Measurements from ENCODE around the gene HEMK1. TPM values are rescaled to one million over a fixed set of nuclear protein-coding genes. Genes with fewer than 3 reads are reported as not detected.

Gene HEMK1
- total and polyA plus RNA-seq, 7 donors: 6.1 to 16.2 (median 10.0) TPM

GRCh38 chr3:50584391-50584790, 15.1 kb downstream of the HEMK1 start:
- ATAC-seq (no peak), DNase-seq (no peak)
- no peak for TF ChIP-seq CTCF (IDR thresholded peaks at IDR 0.05)
- no peak overlapping the region for H3K4me3 ChIP-seq
- no peaks in the 10 kb centered on the region for H3K9me3 ChIP-seq
- peak overlapping the region; percentile 84 for H3K27ac ChIP-seq
- H3K36me3 ChIP-seq (ENCODE audit: insufficient read depth in 1 of 2, low read depth in 1 of 2): peaks cover 0 to 7% of the 10 kb centered on the region in 2 donors
- intact Hi-C loops (cut with DNase I): loop anchor here in 1 of 2 donors (2.0 kb wide), 1 partner anchor 16 kb away; no protein-coding TSS in a partner anchor
- 30 to 46% (median 30%) methylated on average over 2 of the region's 2 CpGs for WGBS, 3 donors
- H3K27me3 ChIP-seq (ENCODE audit: insufficient read depth in 3 of 3, low read length in 2 of 3): no peaks in the 10 kb centered on the region
- H3K4me1 ChIP-seq: peaks cover 84% of the 10 kb centered on the region

DNA sequence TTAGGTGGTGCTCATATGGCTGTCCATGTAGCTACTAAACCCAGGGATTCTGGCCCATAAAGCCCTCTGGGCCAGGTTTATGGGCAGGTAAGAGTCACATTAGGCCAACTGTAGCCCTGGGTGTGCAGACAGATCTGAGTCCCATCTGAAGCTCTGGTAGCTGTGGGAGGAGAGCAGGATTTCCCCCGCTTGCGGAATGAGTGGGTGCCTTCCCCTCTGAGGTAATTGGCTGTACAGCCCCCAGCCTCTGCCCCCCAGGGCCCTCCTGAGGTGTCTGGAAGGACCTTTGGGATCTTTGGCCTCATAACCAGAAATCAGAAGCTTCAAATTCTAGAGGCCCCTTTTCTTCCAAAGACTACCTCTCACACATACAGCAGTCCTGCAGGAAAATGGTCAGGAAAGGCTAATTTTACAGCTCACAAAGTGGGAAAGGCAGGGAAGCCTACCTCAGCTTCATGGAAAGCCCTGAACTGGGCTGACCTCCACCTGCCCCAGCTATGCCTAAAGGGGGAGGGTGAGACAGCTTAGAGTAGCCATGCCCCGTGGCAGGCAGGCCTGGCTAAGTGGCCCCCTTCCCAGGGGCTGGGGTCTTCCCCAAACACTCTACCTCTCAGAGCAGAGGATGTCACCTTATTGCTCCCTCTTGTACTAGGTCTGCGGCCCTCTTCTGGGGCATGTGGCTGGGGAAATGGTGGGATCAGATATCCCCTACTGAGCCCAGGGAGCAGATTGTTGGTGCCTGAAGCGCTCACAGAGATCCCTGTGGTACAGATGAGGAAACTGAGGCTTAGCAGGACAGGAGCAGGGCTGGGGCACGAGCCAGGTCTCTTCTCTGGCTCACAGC, 16.8 kb downstream of the HEMK1 start:
- no peaks in the 10 kb centered on the region for H3K36me3 ChIP-seq (ENCODE audit: insufficient read depth in 1 of 2, low read depth in 1 of 2)
- peak overlapping the region; percentile 69 for H3K27ac ChIP-seq
- intact Hi-C loops (cut with DNase I): loop anchor here in 1 of 2 donors (2.0 kb wide), 1 partner anchor 15 kb away; no protein-coding TSS in a partner anchor
- peaks cover 81% of the 10 kb centered on the region for H3K4me1 ChIP-seq
- no peak for ATAC-seq
- no peaks in the 10 kb centered on the region for H3K27me3 ChIP-seq (ENCODE audit: insufficient read depth in 3 of 3, low read length in 2 of 3)
- WGBS, 3 donors: 72 to 91% (median 74%) methylated on average over 6 of the region's 6 CpGs
- H3K9me3 ChIP-seq: no peaks in the 10 kb centered on the region
- no peak overlapping the region for H3K4me3 ChIP-seq
- DNase-seq: peak in 1 of 2 donors; percentile 40
- TF ChIP-seq CTCF (IDR thresholded peaks at IDR 0.05): no peak

DNA sequence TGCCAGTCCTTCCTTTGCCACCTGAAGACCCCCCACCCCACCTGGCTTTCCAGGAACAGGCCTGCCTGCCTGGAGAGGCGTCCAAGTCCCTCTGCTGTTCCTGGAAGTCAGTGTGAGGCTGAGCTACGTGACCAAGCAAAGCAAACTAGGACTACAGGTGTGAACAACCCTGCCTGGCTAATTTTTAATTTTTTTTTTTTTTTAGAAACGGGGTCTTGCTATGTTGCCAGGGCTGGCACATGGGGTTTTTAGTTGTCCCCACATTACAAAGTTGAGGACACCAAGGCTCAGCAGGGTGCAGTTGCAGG, 17.4 kb downstream of the HEMK1 start:
- Histone ChIP-seq H3K4me1 (peaks cover 75% of the 10 kb centered on the region), H3K36me3 (ENCODE audit: insufficient read depth in 1 of 2, low read depth in 1 of 2) (no peaks in the 10 kb centered on the region), H3K4me3 (no peak overlapping the region), H3K27ac (peak overlapping the region; percentile 69), H3K9me3 (no peaks in the 10 kb centered on the region), H3K27me3 (ENCODE audit: insufficient read depth in 3 of 3, low read length in 2 of 3) (no peaks in the 10 kb centered on the region)
- ATAC-seq (no peak), DNase-seq (no peak)
- TF ChIP-seq CTCF (IDR thresholded peaks at IDR 0.05): no peak
- intact Hi-C loops (cut with DNase I): no loop called here
- 30 to 56% (median 43%) methylated on average over 3 of the region's 3 CpGs for WGBS, 3 donors

DNA sequence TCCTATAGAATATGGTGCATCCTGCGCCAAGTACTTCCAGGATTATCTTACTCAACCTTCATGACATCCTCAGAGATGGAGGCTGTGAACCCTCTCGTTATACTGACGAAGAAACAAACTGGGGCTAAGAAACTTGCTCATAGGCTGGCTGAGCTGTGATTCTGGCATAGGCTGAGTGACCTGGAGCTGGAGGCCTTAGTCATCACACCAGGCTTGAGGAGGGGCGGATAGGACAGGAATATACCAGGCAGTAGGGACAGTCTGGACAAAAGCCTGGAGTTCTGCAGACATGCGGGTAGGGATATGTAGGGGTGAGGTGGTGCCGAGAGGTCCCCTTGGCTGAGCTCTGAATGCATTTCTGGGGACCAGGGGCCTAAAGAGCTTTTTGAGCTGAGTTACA, 18.1 kb downstream of the HEMK1 start:
- H3K4me1 ChIP-seq: peaks cover 73% of the 10 kb centered on the region
- WGBS, 3 donors: 46 to 70% (median 47%) methylated on average over 6 of the region's 6 CpGs
- no peaks in the 10 kb centered on the region for H3K9me3 ChIP-seq
- ATAC-seq (peak; percentile 65 to 76 (median 69)), DNase-seq (peak in 1 of 2 donors; percentile 77)
- no peak for TF ChIP-seq CTCF (IDR thresholded peaks at IDR 0.05)
- no peaks in the 10 kb centered on the region for H3K36me3 ChIP-seq (ENCODE audit: insufficient read depth in 1 of 2, low read depth in 1 of 2)
- H3K27me3 ChIP-seq (ENCODE audit: insufficient read depth in 3 of 3, low read length in 2 of 3): no peaks in the 10 kb centered on the region
- H3K27ac ChIP-seq: peak overlapping the region; percentile 69
- intact Hi-C loops (cut with DNase I): no loop called here
- H3K4me3 ChIP-seq: no peak overlapping the region

Data from psoas muscle (tissue), 8 donors.